Uterus (tissue), 2 donors: Measurements from ENCODE around the gene GRM3.

Experiments
- CTCF ChIP-seq, 4 experiments: fragments of 200-600 bp in 2 of 4; fragments of 450-650 bp in 2 of 4; sonication (generic) in 2 of 4; IDR thresholded peaks; one replicate each; pipeline ENCODE4 v1.5.1; 2016 to 2019; ENCODE audit warnings: antibody characterized with exemption in 4 of 4, mild to moderate bottlenecking in 2 of 4, moderate library complexity in 1 of 4
- POLR2A ChIP-seq, 2 donors: fragments of 450-650 bp; IDR thresholded peaks; one replicate each; pipeline ENCODE4 v1.6.1; 2016; ENCODE audit warnings: antibody characterized with exemption in 2 of 2, mild to moderate bottlenecking in 1 of 2, moderate library complexity in 1 of 2

- TF ChIP-seq CTCF (IDR thresholded peaks at IDR 0.05): no peak
- no peak for TF ChIP-seq POLR2A (IDR thresholded peaks at IDR 0.05)
These were observed 76.6 kb downstream of the GRM3 start for GRCh38 chr7:86720306-86720705.
